Activated T-cell treated with anti-CD3 and anti-CD28 coated beads for 1 hour (primary cell): ENCODE results near the gene FILIP1L.

Source experiments
- DNase-seq: peaks from one replicate; pipeline ENCODE4 v3.0.0-alpha.2; 2020; ENCODE audit warnings: low read depth

FILIP1L gene

DNA sequence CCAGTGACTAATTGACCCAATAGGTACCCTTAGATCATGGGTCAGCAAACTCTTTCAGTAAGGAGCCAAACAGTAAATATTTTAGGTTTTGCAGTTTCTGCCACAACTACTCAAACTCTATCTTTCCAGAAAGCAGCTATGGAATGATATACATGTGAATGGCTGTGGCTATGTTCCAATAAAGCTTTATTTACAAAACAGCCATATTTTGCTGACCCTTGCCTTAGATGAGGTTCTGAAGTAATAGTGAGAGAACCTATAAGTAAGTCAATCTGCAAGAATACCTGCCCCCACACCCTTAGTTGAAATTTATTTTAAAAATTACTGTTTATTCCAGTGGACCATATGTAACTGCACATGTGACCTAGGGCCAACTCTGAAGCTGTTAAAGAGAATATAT is 162.6 kb downstream of the FILIP1L start:
- DNase-seq = no peak

DNA sequence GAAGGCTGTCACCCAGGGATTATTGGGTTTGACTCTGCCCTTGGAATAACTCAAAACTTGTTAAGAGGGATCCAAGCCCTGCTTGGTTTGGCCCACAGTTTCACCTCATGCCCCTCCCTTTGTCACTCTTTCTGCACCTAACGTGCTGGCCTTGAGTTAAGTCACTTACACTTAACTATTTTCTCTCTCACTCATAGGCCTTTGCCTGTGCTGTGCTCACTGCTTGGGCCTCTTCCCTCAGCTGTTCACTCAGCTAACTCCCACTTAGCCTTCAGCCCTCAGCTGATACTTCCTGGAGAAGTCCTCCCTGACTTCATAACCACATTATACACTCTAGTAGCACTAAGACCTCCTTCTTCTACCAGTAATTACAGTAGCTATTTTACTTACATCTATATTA is 163.4 kb downstream of the FILIP1L start:
- DNase-seq = no peak

DNA sequence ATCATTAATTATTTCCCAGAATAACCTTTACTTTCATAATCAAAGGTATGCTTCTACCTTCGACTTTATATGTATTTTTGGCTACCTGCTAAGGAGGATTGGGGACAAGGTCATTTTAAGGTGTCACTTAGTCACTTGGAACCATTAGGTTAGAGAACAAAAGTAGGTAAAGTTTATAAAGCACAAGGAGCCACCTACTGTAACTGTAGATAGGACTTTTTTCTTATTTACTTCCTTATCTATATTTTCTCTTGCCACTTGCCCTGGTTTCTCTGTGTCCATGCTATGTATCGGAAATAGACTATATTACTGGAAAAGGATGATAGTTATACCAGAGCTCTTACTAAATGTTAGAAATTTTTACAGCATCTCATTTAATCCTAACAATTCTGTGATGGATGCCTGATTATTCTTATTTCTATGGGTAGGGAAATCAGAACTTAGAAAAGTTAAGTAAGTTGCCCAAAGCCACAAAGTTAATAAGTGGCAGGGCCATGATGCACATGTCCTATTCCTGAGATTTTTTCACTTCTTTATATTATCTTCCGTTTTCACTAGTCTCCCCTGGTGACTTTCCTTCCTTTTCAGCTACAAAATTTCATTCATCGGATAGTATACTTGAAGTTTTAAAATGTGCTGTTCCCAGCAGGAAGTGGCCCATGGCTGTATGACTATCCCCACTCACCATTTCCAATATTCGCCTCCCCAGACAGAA is 164.2 kb downstream of the FILIP1L start:
- no peak for DNase-seq

DNA sequence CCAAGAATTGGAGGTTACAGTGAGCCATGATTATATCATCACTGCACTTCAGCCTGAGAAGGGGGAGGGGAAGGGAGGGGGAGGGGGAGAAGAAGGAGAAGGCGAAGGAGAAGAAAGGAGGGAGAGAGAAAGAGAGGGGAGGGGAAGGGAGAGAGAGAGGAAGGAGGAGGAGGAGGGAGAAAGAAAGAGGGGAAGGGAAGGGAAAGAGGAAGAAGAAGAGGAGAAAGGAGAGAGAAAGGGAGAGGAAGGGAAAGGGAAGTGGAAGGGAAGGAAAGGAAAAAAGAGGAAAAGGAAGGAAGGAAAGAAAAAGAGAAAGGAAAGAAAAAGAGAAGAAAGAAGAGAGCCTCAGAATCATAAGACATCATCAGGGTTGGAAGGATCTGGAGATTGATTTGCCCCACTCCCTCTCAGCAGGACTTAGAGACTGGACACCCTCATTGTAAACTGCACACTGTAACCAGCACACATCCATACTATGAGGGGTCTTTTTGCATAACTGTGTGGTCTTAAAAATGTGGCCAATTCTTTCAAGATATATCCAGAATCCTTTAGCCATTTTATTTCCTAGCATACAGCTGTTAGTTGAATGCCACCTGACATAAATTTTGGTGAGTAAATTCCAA is 165.7 kb downstream of the FILIP1L start:
- no peak for DNase-seq

DNA sequence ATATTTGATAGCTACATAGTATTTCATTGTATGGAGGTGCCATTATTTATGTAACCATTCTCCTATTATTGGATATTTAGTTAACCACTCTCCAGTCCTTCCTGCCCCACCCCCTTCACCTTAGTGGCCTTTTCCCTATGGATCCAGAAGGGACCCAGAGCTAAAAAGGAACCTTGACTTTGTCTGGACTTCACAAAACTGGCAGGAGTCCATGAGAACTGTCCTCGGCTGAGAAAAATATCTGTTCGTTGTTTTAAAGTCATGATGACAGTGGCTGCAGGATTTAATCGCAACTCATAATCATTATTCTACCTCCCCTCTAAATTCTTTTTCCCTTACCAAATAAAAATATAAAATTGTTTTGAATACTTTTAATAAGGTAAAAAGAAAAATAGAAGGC is 166.9 kb downstream of the FILIP1L start:
- no peak for DNase-seq

DNA sequence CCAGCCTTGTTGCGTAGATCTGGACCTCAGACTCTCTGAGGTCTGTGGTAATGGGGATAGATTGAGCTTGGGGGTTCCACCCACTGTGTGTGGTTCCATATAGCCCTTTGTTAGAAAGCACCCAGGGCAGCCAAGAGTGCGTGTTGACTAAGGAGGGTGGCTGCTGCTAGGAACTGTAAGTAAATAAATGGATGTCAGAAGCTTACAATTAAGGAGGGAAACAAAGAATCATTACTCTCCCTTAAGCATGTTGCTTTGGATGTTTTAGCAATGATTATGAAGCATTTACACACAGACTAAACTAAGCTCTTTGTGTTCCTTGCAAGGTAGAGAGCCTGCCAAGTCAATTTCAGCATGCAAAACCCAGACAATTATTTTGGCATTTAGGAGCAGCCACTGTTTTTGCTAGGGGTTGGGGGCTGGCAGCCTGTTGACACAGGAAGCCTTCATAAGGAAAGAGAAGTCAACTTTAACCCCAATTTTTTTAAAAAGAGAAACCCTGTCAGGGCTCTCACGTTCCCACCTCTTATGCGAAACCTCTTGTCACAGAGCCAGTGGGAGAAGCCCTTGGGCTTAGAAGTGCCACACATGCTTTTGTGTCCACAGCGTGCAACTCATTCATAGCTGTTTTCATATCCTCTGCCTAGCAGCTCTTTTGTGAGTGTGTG is 168.8 kb downstream of the FILIP1L start:
- no peak for DNase-seq

GRCh38 chr3:99943931-99944761 is 170.2 kb downstream of the FILIP1L start:
- DNase-seq = no peak

DNA sequence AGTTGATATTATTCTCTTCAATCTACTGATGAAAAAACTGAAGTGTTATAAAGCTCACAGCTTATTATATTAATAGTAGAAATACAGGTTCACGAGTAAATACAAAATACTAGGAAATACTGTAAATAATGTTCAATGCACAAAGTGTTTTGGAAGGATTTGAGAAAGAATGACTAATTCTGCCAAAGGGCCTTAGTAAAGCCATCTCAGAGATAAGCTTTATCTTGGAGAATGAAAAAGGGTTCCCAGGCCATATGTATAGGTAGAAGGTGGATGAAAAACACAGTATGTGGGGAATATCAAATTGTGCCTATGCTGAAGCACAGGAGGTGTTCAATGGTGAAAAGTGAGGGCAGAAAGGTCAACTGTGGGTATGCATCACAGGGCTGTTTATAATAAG is 173.1 kb downstream of the FILIP1L start:
- DNase-seq = no peak

GRCh38 chr3:99940350-99940749 is 174.0 kb downstream of the FILIP1L start:
- no peak for DNase-seq

DNA sequence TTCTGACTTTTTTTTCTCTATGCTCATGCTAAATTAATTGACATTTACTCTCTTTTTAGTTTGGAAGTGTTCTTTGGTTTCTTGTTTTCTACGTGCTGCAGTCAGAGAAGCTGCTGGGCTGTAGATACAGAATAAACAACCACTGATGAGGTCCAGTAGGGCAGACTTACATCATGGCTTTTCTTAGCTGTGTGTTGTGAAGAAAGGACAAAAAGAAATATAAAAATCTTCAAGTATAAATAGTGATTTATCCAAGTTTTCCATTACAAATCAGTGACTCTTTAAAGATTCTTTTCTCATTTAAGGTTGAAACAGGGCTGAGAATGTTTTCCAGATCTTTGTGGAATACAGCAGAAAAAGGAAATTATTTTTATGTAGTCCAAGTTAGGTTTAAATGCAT is 174.4 kb downstream of the FILIP1L start:
- DNase-seq = no peak

DNA sequence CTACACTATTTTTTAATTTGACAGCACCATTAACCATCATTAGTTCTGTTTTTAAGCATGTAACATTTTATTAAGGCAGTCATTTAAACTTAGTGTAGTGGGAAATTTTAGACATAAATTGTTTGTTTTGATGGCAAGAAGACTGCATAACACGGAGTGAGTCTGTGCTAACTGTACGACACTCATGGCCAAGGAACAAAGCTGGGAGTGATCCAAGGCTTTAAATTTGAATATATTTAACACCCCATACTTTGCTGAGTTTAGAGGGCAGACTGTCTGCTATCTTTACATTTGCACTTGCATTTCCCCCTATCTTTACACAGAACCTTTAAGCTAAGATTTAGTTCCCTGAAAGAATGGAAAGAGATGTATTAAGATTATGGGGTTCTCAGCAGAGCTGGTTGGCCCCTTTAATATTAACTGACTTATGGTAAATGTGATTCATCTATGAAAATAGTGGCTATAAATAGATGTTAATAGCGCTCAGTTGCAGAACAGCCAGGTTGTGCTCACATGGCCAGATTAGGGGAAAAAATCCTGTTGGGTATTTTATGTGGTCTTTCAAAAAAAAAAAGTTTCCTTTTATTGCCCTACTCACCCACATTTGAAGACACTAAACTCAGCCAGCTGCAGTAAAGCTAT is 175.9 kb downstream of the FILIP1L start:
- DNase-seq = no peak

- no peak for DNase-seq
These were observed 179.1 kb downstream of the FILIP1L start for GRCh38 chr3:99934975-99935797.

DNA sequence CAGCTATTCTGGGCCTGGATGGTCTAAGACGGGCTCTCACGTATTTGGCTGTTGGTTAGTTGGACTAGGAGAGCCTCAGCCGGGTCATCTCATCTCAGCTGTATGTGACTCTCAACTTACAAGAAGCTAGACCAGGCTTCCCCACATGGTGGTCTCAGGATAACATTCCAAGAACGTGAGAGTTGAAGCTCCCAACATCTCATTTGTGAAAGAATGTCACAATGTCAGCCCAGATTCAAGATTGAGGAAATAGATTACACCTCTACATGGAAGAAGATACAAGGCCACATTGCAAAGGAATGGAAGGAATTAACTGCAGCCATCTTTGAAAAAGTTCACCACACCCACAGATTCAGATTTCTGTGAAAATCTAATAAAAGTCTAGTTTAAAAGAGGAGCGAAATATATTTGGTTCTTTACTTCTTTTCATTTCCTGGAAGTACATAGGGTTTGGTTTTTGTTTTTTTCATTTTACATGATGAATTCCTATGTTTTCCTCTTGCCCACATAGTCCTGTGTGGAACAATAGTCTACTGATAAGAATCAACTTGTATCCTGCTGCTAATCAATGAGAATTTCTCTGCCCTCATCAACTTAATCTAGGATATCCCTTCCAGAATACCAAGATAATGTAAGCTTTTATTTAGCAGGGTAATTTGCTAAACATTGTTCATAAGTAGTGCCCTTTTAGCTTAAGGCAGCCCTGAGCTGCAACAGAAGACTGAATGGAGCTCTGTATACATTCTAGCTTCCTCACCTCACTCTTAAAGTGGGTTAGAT is 180.1 kb downstream of the FILIP1L start:
- no peak for DNase-seq

DNA sequence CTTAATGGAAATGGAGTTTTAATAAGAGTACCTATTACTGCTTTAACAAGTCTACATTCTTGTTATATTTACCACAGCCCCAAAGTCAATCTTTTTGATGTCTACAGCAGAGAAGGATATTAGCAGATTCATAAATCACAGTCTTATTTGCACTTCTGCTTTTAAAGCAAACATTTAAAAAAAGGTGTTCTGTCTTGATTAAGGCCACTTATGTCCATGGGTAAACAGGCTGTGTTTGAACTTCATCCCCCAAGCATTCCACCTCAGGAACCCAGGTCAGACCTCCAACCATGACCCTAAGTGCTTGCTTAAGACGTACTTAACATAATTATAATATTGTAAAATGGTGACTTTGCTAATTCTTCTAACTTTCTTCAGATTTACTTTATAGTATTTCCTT is 183.2 kb downstream of the FILIP1L start:
- DNase-seq = no peak

GRCh38 chr3:99929745-99930139 is 184.6 kb downstream of the FILIP1L start:
- DNase-seq = no peak

- no peak for DNase-seq
These were observed 185.2 kb downstream of the FILIP1L start for GRCh38 chr3:99928771-99929744.

DNA sequence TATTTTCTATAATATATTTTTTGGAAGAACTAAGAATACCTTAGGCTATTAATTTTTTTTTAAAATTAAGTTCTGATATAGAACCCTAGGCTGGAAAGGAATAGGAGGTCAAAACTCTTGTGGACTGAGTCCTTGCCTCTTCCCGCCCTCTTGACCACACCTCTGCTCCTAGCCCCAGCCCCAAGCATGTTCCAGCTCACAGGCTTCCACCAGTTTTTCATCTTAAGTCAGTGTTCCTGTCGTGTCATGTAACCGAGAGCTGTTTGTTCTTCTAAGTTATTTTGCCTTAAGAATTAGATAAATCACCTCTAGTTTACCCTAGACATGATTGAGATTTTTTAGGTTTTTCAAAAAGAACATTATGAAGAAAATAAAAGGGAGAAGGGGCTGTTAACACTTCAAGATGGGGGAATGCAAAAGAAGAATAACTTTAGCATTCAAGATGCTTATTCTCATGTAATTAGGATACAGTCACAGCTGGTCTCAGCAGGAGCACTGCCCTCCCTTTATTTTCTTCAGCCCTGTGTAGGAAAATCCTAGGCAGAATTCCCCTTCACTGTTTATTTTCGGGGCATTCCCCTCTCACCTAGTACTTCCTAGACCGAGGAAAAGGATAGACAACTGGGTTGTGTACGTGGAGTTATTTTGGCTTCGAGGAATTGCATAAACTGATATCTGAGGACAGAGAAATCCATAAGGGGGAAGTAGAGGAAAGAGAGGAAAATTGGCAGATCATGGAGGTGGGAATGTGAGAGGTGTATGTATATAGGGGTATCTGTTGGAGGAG is 186.4 kb downstream of the FILIP1L start:
- no peak for DNase-seq

DNA sequence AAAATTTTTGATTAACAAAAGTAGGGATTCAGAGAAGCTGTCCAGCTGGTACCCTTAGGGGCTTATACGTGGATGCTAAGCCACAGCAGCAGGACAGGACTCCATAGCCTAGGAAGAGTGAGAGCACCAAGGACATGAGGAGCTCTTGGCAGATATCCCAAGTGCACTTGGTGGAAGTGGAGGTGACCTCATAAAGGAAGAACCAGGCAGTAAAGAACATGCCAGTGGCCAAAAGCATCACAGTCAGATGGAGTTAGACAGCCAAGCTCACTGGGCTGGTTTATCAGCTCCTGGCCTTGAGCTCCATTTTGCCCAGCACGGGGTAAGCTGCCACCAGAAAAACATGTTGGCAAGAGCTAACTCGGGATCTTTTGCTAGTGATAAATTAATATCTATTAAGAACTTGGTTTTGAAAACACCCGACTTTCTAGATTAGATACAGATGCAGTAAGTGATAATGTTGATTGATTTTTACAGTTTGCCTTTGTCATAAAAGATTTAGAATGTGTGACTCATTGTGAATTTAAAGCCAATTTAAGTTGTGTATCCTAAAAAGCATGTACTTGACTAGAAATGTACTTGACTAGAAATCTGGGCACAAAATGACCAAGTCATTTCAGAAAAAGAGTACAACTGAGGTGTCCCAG is 188.6 kb downstream of the FILIP1L start:
- DNase-seq = no peak
